T follicular helper cell (primary cell): ENCODE results near the gene AHNAK2.
"Not testable (repeated sequence)": the region's sequence is repeated elsewhere in the genome, so short reads cannot be mapped to it uniquely, and the experiment has no call there.

Source experiments
- DNase-seq: peaks from one replicate; pipeline ENCODE4 v3.0.0-alpha.2; 2020; ENCODE audit warnings: low read depth

AHNAK2 gene

GRCh38 chr14:104898870-104899510, 79.2 kb downstream of the AHNAK2 start:
- DNase-seq: no peak

- DNase-seq: no peak
These were observed 80.0 kb downstream of the AHNAK2 start for GRCh38 chr14:104898195-104898558.

GRCh38 chr14:104897330-104898194, 80.6 kb downstream of the AHNAK2 start:
- no peak for DNase-seq

GRCh38 chr14:104895786-104896661, 82.2 kb downstream of the AHNAK2 start:
- DNase-seq: no peak

- DNase-seq: no peak
These were observed 82.9 kb downstream of the AHNAK2 start for GRCh38 chr14:104895207-104895785.

- DNase-seq: no peak
These were observed 83.6 kb downstream of the AHNAK2 start for GRCh38 chr14:104894331-104895206.

- no peak for DNase-seq
These were observed 84.6 kb downstream of the AHNAK2 start for GRCh38 chr14:104893435-104894207.

GRCh38 chr14:104892531-104893434, 85.4 kb downstream of the AHNAK2 start:
- DNase-seq: no peak

- no peak for DNase-seq
These were observed 86.3 kb downstream of the AHNAK2 start for GRCh38 chr14:104891664-104892530.

- no peak for DNase-seq
These were observed 87.0 kb downstream of the AHNAK2 start for GRCh38 chr14:104891121-104891551.

- DNase-seq: not testable (repeated sequence)
These were observed 87.9 kb downstream of the AHNAK2 start for GRCh38 chr14:104890292-104890691.

- DNase-seq: no peak
These were observed 88.8 kb downstream of the AHNAK2 start for GRCh38 chr14:104889375-104889757.

- no peak for DNase-seq
These were observed 89.4 kb downstream of the AHNAK2 start for GRCh38 chr14:104888489-104889374.

GRCh38 chr14:104887623-104888488, 90.3 kb downstream of the AHNAK2 start:
- no peak for DNase-seq
